GM12878 (cell line): ENCODE measurements around the gene USP15. TPM values are rescaled to one million over a fixed set of nuclear protein-coding genes. Genes with fewer than 3 reads are reported as not detected.

Source experiments
- CHD1 ChIP-seq: IDR thresholded peaks from 2 replicates; pipeline ENCODE4 v1.6.1; 2012; ENCODE audit warnings: low read depth, low read length, improper control_type of control experiment
- CHD4 ChIP-seq: fragments of 200-600 bp; sonication (generic); IDR thresholded peaks from 2 replicates; pipeline ENCODE4 v1.6.1; 2016; ENCODE audit warnings: mild to moderate bottlenecking
- FOXK2 ChIP-seq: fragments of 450-650 bp; IDR thresholded peaks from 2 replicates; pipeline ENCODE4 v1.6.1; 2017; ENCODE audit warnings: mild to moderate bottlenecking, moderate library complexity
- GABPA ChIP-seq: IDR thresholded peaks from 2 replicates; pipeline ENCODE4 v1.6.1; 2014; ENCODE audit warnings: antibody characterized with exemption, low read depth, mild to moderate bottlenecking, inconsistent platforms
- KAT2A ChIP-seq: conservative IDR thresholded peaks from 2 replicates; pipeline ENCODE4 v1.6.1; 2011; ENCODE audit warnings: low read depth, low read length; ENCODE audit not compliant: control insufficient read depth
- KLF5 ChIP-seq: fragments of 450-650 bp; IDR thresholded peaks from 2 replicates; pipeline ENCODE4 v1.6.1; 2014; ENCODE audit warnings: mild to moderate bottlenecking; ENCODE audit not compliant: partially characterized antibody
- MTA2 ChIP-seq: fragments of 450-650 bp; IDR thresholded peaks from 2 replicates; pipeline ENCODE4 v1.6.1; 2016; ENCODE audit warnings: low read depth, mild to moderate bottlenecking, moderate library complexity
- POLR2AphosphoS5 ChIP-seq: IDR thresholded peaks from 2 replicates; pipeline ENCODE4 v1.6.1; 2011; ENCODE audit warnings: mild to moderate bottlenecking, low read length, inconsistent platforms
- SMAD5 ChIP-seq: IDR thresholded peaks from 2 replicates; pipeline ENCODE4 v1.6.1; 2016; ENCODE audit warnings: antibody characterized with exemption, low read depth
- TARDBP ChIP-seq: IDR thresholded peaks from 2 replicates; pipeline ENCODE4 v1.6.1; 2016; ENCODE audit warnings: borderline replicate concordance
- TCF7 ChIP-seq: IDR thresholded peaks from 2 replicates; pipeline ENCODE4 v1.6.1; 2014; ENCODE audit warnings: antibody characterized with exemption, borderline replicate concordance
- WRNIP1 ChIP-seq: IDR thresholded peaks from 2 replicates; pipeline ENCODE4 v1.6.1; 2011; ENCODE audit warnings: low read depth, low read length, improper control_type of control experiment, borderline replicate concordance
- polyA plus RNA-seq, 11 experiments: library from polyadenylated mRNA; depleted of rRNA in 4 of 11; unstranded in 6 of 11; stranded (reverse) in 5 of 11; fragments of >200 nt; fragmentation: Nextera tagmentation in 4 of 11; fragmentation: Illumina TruSeq in 1 of 11; extraction: Ambion mirVana in 4 of 11; extraction: Trizol in 1 of 11; gene quantifications; 1 replicate in 1 of 11; 2 replicates in 10 of 11; pipeline versions ENCODE4 v1.2.1 to v1.2.3, GENCODE V29; 2011 to 2016; ENCODE audit warnings: inconsistent platforms in 2 of 11, missing spikeins in 2 of 11, low read depth in 1 of 11
- total RNA-seq, 4 experiments: library from RNA; depleted of rRNA in 3 of 4; stranded (reverse); fragments of >200 nt in 3 of 4; fragmentation: Illumina TruSeq in 1 of 4; extraction: Trizol in 1 of 4; gene quantifications; 2 replicates each; pipeline versions ENCODE4 v1.2.1 to v1.2.3, GENCODE V29; 2013 to 2021
- TF ChIP-seq, protein P1 (sequence below): IDR thresholded peaks from 2 replicates; pipeline ENCODE4 v1.6.1; 2012; ENCODE audit warnings: low read depth, low read length, improper control_type of control experiment
- TF ChIP-seq, protein P2 (sequence below): fragments of 450-650 bp; IDR thresholded peaks from 2 replicates; pipeline ENCODE4 v1.6.1; 2017; ENCODE audit warnings: low read depth, mild to moderate bottlenecking, moderate library complexity
- TF ChIP-seq, protein P3 (sequence below): IDR thresholded peaks from 2 replicates; pipeline ENCODE4 v1.6.1; 2012; ENCODE audit warnings: low read depth, low read length, improper control_type of control experiment
- TF ChIP-seq, protein P4 (sequence below): IDR thresholded peaks from 2 replicates; pipeline ENCODE4 v1.6.1; 2011; ENCODE audit warnings: low read depth, mild to moderate bottlenecking, low read length, moderate library complexity, borderline replicate concordance; ENCODE audit errors: extremely low read depth
- TF ChIP-seq, protein P5 (sequence below): fragments of 450-650 bp; IDR thresholded peaks from 2 replicates; pipeline ENCODE4 v1.6.1; 2017; ENCODE audit warnings: mild to moderate bottlenecking, moderate library complexity
- TF ChIP-seq, protein P6 (sequence below): fragments of 450-650 bp; IDR thresholded peaks from 2 replicates; pipeline ENCODE4 v1.6.1; 2017; ENCODE audit warnings: antibody characterized with exemption, mild to moderate bottlenecking, moderate library complexity

Gene USP15
- total and polyA plus RNA-seq, 10 of the 15 experiments (the other 5 are each of a cell fraction or from before 2014, with no cell fraction given) = 57.6 to 101 (median 90.2) TPM

DNA sequence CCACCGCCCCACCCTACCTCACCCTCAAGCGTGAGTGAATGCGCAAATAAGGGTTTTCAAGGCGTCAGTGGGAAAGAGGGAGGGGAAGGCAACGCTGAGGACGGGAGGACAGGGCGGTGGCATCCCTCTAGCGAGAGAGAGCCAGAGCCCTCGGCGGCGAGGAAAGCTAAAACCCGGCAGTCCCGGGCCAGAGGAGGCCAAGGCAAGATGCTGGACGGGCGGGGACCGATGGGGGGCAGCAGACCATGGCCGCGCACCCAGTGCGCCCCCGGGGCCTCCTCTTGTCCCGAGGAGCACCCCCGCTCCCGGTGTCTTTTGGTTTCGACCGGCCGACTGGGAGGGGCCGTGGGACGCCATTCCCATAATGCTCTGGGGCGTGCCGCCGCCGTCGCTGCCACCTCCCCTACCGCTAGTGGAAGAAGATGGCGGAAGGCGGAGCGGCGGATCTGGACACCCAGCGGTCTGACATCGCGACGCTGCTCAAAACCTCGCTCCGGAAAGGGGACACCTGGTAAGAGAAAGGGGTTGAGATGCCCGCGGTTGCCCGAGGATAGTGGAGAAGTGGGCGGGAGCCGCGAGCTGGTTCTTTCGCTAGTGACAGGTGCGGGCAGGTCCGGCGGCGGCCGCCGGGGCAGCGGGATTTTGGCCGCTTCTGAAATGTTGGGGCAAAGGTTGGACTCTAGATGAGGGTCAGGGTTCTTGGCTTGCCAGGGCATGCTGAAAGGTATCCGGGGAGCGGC, at the start of gene USP15 (continued):
- TF ChIP-seq, protein P1, sequence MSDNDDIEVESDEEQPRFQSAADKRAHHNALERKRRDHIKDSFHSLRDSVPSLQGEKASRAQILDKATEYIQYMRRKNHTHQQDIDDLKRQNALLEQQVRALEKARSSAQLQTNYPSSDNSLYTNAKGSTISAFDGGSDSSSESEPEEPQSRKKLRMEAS = no peak; the same call in 1 of the 2 replicates
- TF ChIP-seq TCF7 (no peak), TARDBP (0 out of 2 replicates have a peak, but pooled peaks have one; percentile 71), GABPA (no peak), SMAD5 (peak; percentile 85), POLR2AphosphoS5 (peak; percentile 94), CHD1 (peak; percentile 99), KLF5 (peak; percentile 99), WRNIP1 (no peak), MTA2 (no peak; the same call in 1 of the 2 replicates), KAT2A (no peak), FOXK2 (peak; percentile 97), CHD4 (no peak)
- TF ChIP-seq, protein P2, sequence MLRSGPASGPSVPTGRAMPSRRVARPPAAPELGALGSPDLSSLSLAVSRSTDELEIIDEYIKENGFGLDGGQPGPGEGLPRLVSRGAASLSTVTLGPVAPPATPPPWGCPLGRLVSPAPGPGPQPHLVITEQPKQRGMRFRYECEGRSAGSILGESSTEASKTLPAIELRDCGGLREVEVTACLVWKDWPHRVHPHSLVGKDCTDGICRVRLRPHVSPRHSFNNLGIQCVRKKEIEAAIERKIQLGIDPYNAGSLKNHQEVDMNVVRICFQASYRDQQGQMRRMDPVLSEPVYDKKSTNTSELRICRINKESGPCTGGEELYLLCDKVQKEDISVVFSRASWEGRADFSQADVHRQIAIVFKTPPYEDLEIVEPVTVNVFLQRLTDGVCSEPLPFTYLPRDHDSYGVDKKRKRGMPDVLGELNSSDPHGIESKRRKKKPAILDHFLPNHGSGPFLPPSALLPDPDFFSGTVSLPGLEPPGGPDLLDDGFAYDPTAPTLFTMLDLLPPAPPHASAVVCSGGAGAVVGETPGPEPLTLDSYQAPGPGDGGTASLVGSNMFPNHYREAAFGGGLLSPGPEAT = peak; percentile 95
- TF ChIP-seq, protein P3, sequence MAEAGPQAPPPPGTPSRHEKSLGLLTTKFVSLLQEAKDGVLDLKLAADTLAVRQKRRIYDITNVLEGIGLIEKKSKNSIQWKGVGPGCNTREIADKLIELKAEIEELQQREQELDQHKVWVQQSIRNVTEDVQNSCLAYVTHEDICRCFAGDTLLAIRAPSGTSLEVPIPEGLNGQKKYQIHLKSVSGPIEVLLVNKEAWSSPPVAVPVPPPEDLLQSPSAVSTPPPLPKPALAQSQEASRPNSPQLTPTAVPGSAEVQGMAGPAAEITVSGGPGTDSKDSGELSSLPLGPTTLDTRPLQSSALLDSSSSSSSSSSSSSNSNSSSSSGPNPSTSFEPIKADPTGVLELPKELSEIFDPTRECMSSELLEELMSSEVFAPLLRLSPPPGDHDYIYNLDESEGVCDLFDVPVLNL = peak; percentile 54; the same call in 1 of the 2 replicates
- TF ChIP-seq, protein P4, sequence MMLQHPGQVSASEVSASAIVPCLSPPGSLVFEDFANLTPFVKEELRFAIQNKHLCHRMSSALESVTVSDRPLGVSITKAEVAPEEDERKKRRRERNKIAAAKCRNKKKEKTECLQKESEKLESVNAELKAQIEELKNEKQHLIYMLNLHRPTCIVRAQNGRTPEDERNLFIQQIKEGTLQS = no peak
- TF ChIP-seq, protein P5, sequence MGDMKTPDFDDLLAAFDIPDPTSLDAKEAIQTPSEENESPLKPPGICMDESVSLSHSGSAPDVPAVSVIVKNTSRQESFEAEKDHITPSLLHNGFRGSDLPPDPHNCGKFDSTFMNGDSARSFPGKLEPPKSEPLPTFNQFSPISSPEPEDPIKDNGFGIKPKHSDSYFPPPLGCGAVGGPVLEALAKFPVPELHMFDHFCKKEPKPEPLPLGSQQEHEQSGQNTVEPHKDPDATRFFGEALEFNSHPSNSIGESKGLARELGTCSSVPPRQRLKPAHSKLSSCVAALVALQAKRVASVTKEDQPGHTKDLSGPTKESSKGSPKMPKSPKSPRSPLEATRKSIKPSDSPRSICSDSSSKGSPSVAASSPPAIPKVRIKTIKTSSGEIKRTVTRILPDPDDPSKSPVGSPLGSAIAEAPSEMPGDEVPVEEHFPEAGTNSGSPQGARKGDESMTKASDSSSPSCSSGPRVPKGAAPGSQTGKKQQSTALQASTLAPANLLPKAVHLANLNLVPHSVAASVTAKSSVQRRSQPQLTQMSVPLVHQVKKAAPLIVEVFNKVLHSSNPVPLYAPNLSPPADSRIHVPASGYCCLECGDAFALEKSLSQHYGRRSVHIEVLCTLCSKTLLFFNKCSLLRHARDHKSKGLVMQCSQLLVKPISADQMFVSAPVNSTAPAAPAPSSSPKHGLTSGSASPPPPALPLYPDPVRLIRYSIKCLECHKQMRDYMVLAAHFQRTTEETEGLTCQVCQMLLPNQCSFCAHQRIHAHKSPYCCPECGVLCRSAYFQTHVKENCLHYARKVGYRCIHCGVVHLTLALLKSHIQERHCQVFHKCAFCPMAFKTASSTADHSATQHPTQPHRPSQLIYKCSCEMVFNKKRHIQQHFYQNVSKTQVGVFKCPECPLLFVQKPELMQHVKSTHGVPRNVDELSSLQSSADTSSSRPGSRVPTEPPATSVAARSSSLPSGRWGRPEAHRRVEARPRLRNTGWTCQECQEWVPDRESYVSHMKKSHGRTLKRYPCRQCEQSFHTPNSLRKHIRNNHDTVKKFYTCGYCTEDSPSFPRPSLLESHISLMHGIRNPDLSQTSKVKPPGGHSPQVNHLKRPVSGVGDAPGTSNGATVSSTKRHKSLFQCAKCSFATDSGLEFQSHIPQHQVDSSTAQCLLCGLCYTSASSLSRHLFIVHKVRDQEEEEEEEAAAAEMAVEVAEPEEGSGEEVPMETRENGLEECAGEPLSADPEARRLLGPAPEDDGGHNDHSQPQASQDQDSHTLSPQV = no peak
- TF ChIP-seq, protein P6, sequence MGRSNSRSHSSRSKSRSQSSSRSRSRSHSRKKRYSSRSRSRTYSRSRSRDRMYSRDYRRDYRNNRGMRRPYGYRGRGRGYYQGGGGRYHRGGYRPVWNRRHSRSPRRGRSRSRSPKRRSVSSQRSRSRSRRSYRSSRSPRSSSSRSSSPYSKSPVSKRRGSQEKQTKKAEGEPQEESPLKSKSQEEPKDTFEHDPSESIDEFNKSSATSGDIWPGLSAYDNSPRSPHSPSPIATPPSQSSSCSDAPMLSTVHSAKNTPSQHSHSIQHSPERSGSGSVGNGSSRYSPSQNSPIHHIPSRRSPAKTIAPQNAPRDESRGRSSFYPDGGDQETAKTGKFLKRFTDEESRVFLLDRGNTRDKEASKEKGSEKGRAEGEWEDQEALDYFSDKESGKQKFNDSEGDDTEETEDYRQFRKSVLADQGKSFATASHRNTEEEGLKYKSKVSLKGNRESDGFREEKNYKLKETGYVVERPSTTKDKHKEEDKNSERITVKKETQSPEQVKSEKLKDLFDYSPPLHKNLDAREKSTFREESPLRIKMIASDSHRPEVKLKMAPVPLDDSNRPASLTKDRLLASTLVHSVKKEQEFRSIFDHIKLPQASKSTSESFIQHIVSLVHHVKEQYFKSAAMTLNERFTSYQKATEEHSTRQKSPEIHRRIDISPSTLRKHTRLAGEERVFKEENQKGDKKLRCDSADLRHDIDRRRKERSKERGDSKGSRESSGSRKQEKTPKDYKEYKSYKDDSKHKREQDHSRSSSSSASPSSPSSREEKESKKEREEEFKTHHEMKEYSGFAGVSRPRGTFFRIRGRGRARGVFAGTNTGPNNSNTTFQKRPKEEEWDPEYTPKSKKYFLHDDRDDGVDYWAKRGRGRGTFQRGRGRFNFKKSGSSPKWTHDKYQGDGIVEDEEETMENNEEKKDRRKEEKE = peak; percentile 93
